Ovary (tissue), 3 donors: Measurements from ENCODE around the gene MAD1L1.

Experiments
- CTCF ChIP-seq, 3 donors: fragments of 450-650 bp in 2 of 3; fragments of 200-600 bp in 1 of 3; IDR thresholded peaks; one replicate each; pipeline versions ENCODE4 v1.5.1 to v1.8.0; 2016 to 2022; ENCODE audit warnings: antibody characterized with exemption in 3 of 3, mild to moderate bottlenecking in 1 of 3
- POLR2A ChIP-seq: fragments of 450-650 bp; IDR thresholded peaks from one replicate; pipeline ENCODE4 v1.6.1; 2017; ENCODE audit warnings: antibody characterized with exemption, mild to moderate bottlenecking, moderate library complexity
- donor health status: DM: no; HTN: no; CAD: no.

DNA sequence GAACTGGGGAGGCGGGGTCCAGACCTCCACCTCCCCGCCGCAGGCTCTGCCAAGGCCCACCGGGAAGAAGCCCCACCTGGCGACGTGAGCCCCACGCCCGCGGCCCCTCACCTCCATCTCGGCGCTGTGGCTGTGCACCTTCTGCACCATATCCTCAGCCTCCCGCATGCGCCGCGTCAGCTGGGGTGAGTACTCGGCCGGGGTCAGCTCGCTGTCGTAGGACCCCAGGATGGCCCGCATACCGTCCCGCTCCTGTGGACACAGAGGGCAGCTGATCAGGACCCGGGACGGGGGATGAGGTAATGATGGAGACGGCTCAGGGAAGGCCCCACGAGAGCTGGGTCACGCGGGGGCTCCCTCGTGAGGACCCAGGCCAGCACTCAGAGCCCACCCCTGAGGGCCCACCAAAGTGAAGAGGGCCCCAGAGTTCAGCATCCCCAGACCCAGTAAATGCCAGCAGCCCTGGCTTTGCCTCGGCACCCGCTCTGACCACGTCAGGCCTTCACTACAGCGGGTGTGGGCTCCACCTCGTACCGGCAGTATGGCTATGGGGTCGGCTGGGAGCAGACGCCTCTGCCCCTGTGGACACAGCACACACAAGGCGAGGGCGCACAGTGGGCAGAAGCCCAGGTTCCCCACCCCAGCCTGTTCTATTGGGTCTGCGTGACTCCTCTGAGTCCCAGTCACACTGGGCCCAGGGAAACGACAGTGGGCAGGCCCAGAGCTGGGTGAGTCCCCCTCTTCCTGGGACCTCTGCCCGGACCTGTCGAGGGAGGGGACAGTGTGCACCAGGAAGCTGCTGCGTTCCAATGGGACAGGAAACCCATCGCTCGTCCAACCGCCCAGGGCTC lies 218.1 kb downstream of the MAD1L1 start:
- no peak for TF ChIP-seq POLR2A
- no peak for TF ChIP-seq CTCF (IDR thresholded peaks at IDR 0.05)
